HG03025 (cell line): ENCODE data around the gene FOXP2.

ENCODE experiments used
- ATAC-seq: cut with Tn5 transposase; IDR thresholded peaks from one replicate; pipeline ENCODE4 v1.9.1; 2021; ENCODE audit warnings: mild to moderate bottlenecking, moderate library complexity; ENCODE audit not compliant: unreplicated experiment, low FRiP score

FOXP2 gene

DNA sequence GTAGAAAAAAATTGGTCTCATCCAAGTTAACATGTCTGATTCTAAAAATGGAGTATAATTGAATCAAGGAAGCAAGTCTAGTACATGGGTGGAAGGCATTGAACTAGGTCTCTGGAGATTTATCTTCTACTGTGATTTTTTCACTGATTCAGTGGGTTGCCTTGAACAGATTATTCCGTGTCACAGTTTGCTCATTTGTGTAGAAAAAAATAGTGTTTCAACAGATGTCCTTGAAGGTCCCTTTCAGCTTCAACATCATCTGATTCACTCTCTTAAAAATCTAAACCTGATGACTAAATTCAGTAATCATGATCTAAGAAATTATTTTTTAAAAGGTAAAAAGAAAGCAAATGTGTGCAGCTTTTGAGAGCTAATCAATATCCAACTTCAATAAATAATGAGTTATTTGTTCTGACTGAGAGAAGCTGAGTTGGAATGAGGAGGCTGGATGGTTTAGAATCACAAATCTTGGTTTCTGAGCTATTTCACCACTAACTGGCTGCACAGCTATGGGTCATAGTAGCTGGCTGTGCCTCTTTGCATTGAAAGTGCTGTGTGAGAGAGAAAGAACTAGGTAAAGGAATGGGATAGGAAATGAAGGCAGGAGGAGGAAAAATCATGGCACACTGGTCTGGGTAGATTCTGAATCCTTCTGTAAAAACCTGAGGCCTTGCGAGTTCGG lies 285.8 kb downstream of the FOXP2 start:
- no peak for ATAC-seq

DNA sequence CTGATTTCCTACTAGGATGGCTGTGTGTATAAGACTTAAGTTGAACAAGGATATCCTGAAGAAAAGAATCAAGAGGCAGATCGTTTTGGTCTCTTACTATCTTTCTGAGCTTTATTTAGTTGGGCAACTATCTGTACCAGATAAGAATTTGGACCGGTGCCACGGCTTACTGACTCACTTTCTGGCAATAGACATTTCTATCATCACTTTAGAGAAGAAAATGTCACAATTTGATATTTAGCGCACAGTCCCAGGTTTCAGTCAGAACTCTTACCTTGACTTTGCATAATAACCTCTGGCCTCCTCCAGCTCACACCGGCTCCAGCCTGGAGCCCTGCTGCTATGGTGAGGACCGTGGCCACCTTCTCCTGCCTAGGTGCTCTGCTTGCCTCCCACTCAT lies 289.1 kb downstream of the FOXP2 start:
- no peak for ATAC-seq

DNA sequence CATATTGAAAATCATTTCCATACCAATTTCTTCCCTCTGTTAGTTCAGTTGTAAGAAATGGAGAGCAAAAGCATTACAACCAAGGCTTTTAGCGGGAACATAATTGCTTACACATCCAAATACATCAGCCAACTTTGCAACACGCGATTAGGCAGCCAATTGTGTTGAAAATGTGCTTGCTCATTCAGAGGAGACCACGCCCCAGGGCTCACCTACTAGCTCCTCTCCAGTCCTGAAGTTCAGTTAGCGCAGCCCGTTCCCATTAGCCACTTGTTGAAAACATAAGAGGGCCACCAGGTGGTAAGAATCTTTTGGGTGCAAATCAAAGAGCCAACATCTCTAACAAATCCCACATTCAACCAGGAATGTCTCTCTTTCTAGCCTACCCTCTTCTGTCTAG lies 294.0 kb downstream of the FOXP2 start:
- ATAC-seq, result no peak

DNA sequence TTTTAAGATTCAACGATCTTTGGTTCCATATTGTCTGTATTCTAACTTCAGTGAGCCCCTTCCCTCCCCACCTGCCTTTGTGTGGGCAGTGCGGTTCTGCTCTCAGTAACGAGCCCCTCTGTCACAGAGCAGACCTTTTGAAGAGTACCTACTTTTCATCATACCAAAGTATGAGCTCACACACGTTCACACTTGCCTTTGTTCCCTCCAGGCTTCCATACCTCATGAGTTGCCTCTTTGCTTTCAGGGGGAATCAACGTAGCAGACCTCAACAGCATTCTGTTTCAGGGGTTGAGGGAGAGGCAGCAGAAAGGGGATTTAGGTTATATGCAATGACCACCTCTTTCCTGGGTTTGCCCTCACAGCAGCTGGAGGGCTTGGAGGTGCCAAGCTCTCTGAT lies 295.9 kb downstream of the FOXP2 start:
- no peak for ATAC-seq

DNA sequence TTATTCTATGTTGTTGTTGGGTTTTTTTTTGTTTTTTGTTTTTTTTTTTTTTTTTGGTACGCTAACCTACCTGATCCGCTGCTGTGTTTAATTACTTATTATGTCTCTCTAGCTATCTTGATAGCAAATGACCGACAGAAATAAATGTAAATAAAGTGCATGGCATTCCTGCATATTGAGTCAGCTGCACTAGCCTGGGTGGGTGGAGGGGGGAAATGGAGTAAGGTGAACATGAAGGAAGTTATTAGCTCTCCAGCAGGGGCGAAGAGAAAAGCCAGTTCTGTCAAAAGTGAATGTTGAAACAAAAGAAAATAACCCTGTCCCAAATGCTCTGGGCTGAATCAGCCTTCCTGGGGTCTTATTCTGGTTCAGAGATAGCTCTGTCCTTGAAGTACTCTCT lies 296.6 kb downstream of the FOXP2 start:
- ATAC-seq, result no peak

DNA sequence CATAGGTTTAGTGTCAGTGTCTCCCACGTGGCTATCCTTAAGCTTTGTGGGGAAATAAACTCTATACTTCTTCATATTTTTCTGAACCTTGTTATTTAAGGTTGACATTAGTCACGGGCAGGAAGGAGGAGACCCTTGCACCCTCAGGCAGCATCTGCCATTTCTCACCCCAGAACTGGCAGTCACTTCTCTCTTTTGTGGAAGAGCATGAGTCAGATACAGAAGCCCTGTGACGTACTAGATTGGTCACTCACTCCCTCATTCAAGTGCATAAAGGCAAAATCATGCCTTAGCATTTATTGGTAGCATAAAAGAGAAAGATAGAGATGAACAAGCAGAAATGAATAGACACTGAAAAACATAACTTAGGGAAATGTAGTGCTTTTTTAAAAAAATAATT lies 301.3 kb downstream of the FOXP2 start:
- no peak for ATAC-seq

DNA sequence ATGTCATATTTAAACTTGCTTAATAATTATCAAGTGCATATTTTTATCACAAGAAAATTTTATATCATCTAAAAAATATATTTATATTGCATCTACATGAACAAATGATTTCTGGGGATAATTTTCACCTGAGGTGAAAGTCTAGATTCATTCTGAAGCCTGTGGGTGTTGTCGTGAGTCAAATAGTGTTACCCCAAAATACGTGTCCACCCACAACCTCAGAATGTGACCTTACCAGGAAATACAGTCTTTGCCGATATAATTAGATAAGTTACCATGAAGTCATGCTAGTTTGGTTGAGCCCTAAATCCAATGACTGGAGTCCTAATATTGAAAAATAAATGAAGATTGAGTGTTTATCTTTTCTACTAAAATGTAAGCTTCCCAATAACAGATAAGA lies 304.2 kb downstream of the FOXP2 start:
- ATAC-seq, result no peak

DNA sequence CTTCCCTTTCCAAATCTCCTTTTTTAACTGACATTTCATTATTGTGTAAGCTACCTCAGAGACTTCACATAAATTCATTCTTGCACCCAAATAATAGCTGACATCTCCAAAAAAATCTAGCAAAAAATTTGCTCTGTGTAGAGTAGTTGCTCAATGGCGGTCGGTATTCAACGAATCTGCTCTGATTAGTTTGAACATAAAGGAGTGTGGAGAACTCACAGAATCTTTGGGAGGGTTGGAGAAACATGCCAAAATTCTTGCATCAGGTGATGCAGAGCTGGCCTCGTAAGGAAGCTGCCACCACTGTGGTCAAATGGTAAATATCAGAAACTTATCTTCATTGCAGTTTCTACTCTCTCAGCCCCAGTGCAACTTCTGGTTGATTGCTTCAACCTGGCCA lies 306.1 kb downstream of the FOXP2 start:
- ATAC-seq, result no peak

DNA sequence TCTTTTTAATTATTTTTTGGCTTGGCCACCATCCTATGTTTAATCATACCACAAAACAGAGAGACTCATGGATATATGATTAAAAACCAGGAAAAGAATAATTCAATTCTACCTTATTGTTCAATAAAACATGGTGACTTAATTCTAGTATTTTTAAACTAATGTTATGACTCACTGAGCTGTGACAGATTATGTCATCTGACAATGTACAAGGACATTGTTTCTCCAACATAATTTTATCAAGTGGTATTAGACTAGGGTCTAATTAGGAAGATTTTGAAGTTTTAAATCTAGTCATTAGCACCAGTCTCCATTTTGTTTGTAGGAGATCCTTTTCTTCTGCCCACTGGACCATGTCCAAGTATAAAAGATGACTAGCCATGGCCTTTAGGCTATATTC lies 307.9 kb downstream of the FOXP2 start:
- ATAC-seq, result no peak

DNA sequence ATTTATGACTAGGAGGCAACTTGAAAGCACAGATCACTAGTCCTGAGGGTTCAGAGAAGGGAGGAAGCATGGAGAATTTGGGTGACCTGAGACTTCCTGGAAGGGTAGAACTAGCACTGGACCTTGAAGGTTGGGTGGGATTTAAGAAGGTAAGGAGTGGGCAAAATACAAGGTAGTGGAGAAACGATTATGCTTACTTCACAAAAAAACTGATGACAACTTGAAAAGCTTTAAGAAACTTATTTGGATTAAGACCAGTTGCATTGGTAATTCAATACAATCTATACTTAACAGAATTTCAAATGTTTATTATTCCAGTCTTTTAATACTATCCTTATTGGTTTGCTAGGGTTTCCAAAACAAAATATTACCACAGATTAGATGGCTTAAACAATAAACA lies 308.7 kb downstream of the FOXP2 start:
- ATAC-seq, result no peak

DNA sequence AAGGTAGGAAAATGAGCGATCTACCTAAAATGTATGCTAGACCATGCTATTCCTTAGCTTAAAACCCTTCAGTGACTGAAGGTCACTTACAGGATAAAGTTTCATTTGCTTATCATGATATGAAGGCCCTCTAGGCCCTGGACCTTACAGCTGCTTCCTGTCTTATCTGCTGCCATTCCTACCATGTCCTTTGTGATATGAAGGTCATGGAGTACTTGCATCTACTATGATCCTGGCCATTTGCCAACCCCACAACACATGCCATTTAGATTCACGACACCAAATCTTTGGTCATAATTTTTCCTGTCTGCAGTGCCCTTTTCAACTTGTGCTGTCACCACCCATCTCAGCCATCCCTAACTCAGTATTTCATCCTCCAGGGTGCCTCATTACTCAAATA lies 325.5 kb downstream of the FOXP2 start:
- no peak for ATAC-seq

DNA sequence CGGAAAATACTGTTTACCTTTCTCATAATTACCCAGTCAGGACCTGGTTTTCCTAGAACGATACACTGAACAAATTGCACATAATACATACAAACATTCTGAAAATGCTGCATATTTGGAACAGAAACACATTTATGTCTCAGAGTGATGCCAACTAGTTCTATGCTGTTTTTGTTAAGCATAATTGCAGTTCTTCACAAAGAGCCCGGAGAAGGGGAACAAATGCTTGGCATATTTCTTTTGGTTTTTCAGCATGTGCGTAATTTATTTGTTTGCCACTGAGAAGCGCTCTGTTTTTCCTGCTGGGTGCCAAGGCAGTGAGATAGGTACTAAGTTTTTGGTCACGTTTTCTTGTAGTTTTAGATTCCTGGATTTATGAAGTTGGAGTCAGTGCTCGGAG lies 326.3 kb downstream of the FOXP2 start:
- ATAC-seq, result no peak

DNA sequence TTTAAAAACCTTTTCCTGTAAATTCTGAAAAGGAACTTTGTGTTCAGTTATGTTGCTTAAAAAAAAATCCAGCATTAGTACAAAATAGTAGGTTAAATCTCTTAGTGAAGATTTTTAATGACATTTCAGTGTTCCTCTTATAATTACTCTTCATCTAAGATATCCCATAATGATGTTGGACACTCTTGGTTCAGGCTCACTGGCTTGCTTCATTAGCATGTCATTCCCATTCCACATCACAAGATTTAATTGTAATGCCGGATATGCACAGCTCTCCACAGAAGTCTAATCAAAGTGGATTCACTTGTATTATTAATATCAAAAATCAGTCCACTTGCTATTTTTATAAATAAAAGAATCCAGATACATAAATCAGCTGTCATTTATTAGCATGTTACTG lies 327.3 kb downstream of the FOXP2 start:
- ATAC-seq, result no peak
